GM19468 (cell line): ENCODE results near the gene NTN4.
"Not testable (repeated sequence)": the region's sequence is repeated elsewhere in the genome, so short reads cannot be mapped to it uniquely, and the experiment has no call there.

Source experiments
- ATAC-seq: cut with Tn5 transposase; IDR thresholded peaks from one replicate; pipeline ENCODE4 v1.9.1; 2021; ENCODE audit warnings: mild to moderate bottlenecking, moderate library complexity, moderate number of reproducible peaks; ENCODE audit not compliant: unreplicated experiment; ENCODE audit errors: extremely low read depth

NTN4 gene

DNA sequence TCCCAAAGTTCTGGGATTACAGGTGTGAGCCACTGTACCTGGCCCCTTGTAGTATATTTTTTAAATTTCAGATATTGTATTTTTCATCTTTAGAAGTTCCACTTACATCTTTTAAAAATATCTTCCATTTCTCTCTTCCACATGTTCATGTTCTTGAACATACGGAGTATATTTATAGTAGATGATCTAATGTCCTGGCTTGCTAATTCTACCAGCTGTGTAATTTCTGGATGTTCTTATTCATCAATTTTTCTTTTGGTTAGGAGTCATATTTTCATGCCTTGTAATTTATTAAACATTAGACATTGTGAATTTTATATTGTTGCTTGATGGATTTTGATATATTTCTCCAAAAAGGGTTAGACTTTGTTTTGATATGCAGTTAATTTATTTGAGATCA, 30.8 kb downstream of the NTN4 start:
- no peak for ATAC-seq

GRCh38 chr12:95759039-95759438, 31.5 kb downstream of the NTN4 start:
- no peak for ATAC-seq

- ATAC-seq: no peak
Observed at GRCh38 chr12:95756362-95756761, 34.2 kb downstream of the NTN4 start.

DNA sequence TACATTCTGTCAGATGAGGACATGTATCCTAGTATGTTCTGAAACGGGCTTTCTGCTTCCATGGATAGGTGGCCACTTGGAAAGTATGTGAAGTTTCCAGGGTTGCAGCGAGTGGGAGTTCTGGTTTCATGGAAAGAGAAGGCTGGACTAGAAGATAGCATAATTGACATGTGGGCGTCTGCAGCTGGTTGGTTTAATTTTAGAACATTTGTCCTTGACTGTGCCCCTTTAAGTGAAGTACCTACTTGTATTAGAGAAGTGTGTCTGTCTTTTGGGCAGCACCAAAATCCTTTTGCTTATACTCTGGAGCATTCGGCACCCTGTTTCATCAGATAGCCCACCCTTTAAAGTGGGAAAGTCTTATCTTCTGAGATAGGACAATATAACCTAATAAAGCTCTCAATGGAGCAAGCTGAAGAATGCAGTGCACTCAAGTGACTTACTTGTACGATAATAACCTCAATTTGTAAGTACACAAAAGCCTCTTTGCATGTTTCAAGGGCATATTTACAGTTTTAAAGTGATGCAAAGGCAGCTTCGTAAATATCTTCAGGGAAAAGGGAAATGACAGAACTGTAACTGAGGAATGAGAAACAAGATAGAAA, 35.2 kb downstream of the NTN4 start:
- ATAC-seq: no peak

- ATAC-seq: not testable (repeated sequence)
Observed at GRCh38 chr12:95746062-95746461, 44.5 kb downstream of the NTN4 start.

GRCh38 chr12:95742586-95742985, 48.0 kb downstream of the NTN4 start:
- ATAC-seq: no peak

GRCh38 chr12:95741635-95742034, 48.9 kb downstream of the NTN4 start:
- no peak for ATAC-seq

DNA sequence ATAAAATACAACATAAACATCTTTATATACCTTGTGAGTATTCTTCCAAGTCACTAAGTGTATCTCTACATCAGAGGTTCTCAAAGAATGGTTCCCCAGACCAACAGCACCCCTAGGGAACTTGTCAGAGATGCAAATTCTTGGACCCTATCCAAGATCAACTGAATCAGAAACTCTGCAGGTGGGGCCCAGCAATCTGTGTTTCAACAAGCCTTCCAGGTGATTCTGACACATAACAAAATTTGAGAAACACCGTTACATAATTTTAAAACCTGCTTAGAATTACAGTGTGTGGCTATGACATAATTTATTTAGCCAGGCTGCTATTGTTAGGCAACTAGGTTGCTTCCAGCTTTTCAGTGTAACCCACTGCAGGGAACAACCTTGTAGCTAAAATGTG, 49.8 kb downstream of the NTN4 start:
- no peak for ATAC-seq

GRCh38 chr12:95739561-95740313, 50.8 kb downstream of the NTN4 start:
- no peak for ATAC-seq

DNA sequence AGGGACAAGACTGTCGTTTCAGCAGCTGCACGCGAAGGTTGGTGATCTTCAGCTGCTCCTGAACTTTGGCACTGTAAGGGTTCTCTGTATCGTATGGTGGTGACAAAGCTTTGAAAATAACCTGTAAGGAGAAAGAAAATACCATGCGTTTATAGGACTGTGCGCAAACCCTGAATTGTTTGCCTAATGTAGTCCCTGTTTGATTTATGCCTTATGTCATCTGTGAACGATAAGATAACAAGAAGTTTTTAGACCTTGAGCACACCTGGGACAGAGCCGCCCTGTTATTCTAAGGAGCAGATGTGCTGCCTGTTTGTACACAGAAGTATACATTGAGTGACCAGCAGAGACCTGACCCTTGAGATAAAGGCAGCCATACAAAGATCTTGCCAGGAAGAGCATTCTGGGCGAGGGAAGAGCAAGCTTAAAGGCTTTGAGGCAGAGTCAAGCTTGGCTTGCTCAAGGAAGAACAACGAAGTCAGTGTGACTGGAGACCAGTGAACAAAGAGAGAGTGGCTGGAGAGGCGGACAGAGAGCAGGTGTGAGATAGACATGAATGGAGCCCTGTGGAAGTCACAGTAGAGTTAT, 52.4 kb downstream of the NTN4 start:
- ATAC-seq: no peak

DNA sequence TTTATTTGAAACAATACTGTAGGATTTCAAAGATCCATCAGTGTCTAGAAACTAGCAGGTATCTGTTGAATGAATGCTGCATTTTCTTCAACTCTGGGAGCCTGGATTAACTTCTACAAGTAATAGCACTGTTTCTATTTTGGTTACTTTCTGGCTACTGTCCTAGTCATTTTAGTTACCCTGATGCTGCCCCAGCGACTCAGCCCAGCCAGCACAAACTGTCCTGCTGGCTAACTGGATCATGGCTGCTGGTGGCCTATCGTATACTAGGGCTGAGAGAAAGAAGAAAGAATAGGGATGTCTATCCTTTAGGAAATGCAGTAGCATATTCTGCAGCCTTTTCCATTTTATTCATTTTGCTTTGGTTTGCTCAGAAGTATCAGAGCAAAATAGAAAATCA, 53.9 kb downstream of the NTN4 start:
- ATAC-seq: no peak

- ATAC-seq: not testable (repeated sequence)
Observed at GRCh38 chr12:95735728-95736127, 54.8 kb downstream of the NTN4 start.

DNA sequence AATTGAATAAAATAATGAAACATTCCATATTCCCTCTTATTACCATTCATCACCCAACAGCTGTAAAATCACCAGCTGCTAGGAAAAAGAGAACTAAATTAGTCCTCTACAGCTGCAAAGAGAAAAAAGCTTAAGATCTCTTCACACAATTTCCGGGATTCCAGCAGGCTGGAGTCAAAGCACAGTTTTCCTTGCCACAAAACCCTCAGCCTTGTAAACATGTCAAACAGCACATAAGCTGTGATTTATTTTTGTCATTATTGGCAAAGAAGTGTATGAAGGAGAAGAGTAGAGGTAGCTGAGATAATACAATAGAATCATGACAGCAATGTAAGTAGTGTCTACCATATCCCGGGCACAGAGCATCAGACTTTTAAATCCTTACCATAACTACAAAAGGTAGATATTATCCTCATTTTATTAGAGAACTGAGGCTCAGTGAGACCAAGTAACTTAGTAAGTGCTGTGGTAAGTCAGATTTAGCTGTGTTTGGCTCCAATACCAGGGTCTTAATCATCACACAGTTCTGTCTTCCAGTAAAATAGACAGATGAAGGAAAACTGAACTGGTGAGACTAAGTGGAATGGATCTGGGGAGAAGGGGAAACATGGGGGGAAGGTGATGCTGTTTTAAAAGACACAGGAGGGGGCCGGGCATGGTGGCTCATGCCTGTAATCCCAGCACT, 57.3 kb downstream of the NTN4 start:
- no peak for ATAC-seq

GRCh38 chr12:95731519-95731958, 59.0 kb downstream of the NTN4 start:
- peak; percentile 50 for ATAC-seq

DNA sequence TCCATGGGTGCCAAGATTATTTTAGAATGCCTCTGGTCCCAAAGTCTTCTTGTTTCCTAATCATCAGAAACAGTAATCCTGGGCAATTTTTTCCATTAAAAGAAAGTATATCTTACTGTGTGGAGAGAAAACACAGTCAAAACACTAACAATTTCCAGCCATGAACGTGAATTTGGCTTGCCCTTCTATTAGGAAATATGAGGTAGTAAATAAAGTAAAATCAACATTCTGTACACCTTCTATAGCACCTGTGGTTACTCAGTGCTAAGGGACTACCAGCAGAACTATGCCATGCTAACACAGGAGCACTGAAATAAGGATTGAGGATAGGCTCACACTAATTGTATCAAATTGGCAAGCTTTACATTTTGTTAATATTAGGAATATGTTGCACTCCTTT, 60.1 kb downstream of the NTN4 start:
- no peak for ATAC-seq

- no peak for ATAC-seq
Observed at GRCh38 chr12:95726903-95727302, 63.7 kb downstream of the NTN4 start.

DNA sequence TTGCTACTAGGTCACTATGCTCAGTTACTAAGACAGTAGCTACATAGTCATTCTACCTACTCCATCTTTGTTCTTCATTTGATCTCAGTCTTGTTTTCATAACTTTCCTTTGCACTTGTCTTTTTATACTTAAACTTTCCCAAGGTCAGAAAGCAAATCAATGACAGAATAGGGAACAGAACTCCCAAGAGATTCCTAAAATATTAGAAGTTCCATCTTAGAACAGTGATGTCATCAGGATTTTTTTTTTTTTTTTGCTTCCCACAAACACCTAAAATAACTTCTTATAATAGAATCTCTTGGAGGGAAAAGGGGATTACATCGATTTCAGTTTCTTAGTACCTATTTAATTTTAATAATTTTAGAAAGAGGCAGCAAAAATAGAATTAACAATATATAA, 65.8 kb downstream of the NTN4 start:
- ATAC-seq: no peak

GRCh38 chr12:95723693-95724384, 66.7 kb downstream of the NTN4 start:
- no peak for ATAC-seq

DNA sequence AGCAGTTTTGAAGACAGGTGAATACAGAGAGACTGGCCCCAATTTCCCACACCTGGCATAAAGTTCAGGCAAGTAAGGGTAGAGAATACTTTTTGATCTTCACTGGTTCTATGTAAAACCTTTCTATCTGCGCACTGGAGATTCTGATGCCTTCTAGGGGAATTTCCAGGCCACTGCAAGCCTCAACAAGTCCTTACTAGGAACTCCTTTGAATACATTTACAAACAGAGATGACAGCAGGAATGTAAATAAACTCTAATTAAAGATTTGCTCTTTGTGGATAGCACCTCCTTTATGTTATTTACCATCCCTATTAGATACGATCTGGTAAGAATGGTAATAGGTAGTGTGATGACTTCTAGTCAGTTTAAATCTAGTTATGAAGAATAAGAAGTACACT, 69.2 kb downstream of the NTN4 start:
- ATAC-seq: no peak

DNA sequence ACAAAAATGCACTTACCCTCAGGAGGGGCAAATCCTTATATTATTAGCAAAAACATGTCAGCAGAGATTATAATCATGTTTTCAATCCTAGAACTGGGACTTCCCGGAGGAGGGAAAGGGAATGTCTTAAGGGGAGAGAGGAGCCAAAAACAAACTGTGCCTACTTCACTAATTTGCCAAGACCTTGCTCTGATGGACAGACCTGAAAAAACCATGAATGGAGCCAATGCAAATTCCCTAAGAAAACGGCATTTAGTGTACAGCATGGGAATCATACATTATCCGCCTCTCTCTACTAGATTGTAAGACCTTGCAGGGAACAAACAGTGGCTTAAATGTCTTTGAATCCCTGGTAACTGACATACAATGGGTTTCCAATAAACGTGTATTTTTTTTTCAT, 70.4 kb downstream of the NTN4 start:
- no peak for ATAC-seq
